HepG2 (cell line): ENCODE data around the gene VPS13D. TPM values are rescaled to one million over a fixed set of nuclear protein-coding genes. Genes with fewer than 3 reads are reported as not detected.

Experiments used
- CENPBD1 ChIP-seq: sonication (generic); formaldehyde crosslinking; IDR thresholded peaks from 2 replicates; pipeline ENCODE4 v1.8.0; 2022; ENCODE audit warnings: missing genetic modification reagents, low read depth, mild to moderate bottlenecking, borderline replicate concordance
- FOSL2 ChIP-seq: sonication (generic); formaldehyde crosslinking; IDR thresholded peaks from 2 replicates; pipeline ENCODE4 v1.4.0; 2020; ENCODE audit warnings: missing genetic modification reagents
- FOXJ3 ChIP-seq: sonication (generic); formaldehyde crosslinking; IDR thresholded peaks from 2 replicates; pipeline ENCODE4 v1.4.0; 2020; ENCODE audit warnings: missing genetic modification reagents, mild to moderate bottlenecking, borderline replicate concordance
- FOXP1 ChIP-seq, 2 experiments: fragments of 450-650 bp in 1 of 2; IDR thresholded peaks; 2 replicates each; pipeline ENCODE4 v1.6.1; 2017 to 2018; ENCODE audit warnings: antibody characterized with exemption in 1 of 2
- HCFC1 ChIP-seq: fragments of 150-350 bp; IDR thresholded peaks from 2 replicates; pipeline ENCODE4 v1.6.1; 2014; ENCODE audit warnings: low read depth, low read length
- KAT8 ChIP-seq: IDR thresholded peaks from 2 replicates; pipeline ENCODE4 v1.6.1; 2016; ENCODE audit warnings: missing genetic modification reagents, missing compliant biosample characterization
- KLF11 ChIP-seq: IDR thresholded peaks from 2 replicates; pipeline ENCODE4 v1.6.1; 2016; ENCODE audit warnings: missing compliant biosample characterization
- SSRP1 ChIP-seq: IDR thresholded peaks from 2 replicates; pipeline ENCODE4 v1.6.1; 2016; ENCODE audit warnings: control low read depth
- TGIF2 ChIP-seq: IDR thresholded peaks from 2 replicates; pipeline ENCODE4 v1.6.1; 2016; ENCODE audit warnings: control low read depth, missing compliant biosample characterization
- TIGD3 ChIP-seq: sonication (generic); formaldehyde crosslinking; IDR thresholded peaks from 2 replicates; pipeline ENCODE4 v1.5.1; 2020; ENCODE audit warnings: mild to moderate bottlenecking, missing genetic modification reagents, borderline replicate concordance
- USF2 ChIP-seq, 2 experiments: sonication (generic) in 1 of 2; formaldehyde crosslinking in 1 of 2; IDR thresholded peaks; 2 replicates each; pipeline versions ENCODE4 v1.5.1 to v1.6.1; 2011 to 2020; ENCODE audit warnings: borderline replicate concordance in 1 of 2, low read depth in 1 of 2, low read length in 1 of 2, mild to moderate bottlenecking in 1 of 2, missing genetic modification reagents in 1 of 2, moderate library complexity in 1 of 2
- WIZ ChIP-seq: sonication (generic); formaldehyde crosslinking; IDR thresholded peaks from 2 replicates; pipeline ENCODE4 v1.5.1; 2020; ENCODE audit warnings: mild to moderate bottlenecking, missing genetic modification reagents
- ZBTB21 ChIP-seq: sonication (generic); formaldehyde crosslinking; IDR thresholded peaks from 2 replicates; pipeline ENCODE4 v1.4.0; 2020; ENCODE audit warnings: missing genetic modification reagents
- ZFP91 ChIP-seq: sonication (generic); formaldehyde crosslinking; IDR thresholded peaks from 2 replicates; pipeline ENCODE4 v1.9.0; 2022; ENCODE audit warnings: missing genetic modification reagents, mild to moderate bottlenecking, borderline replicate concordance
- ZNF30 ChIP-seq: sonication (generic); formaldehyde crosslinking; IDR thresholded peaks from 2 replicates; pipeline ENCODE4 v1.5.0; 2020; ENCODE audit warnings: mild to moderate bottlenecking, missing genetic modification reagents
- ZNF546 ChIP-seq: sonication (generic); formaldehyde crosslinking; conservative IDR thresholded peaks from 2 replicates; pipeline ENCODE4 v1.8.1; 2023; ENCODE audit warnings: mild to moderate bottlenecking, missing genetic modification reagents
- ZNF710 ChIP-seq: sonication (generic); formaldehyde crosslinking; IDR thresholded peaks from 2 replicates; pipeline ENCODE4 v1.5.0; 2020; ENCODE audit warnings: mild to moderate bottlenecking, missing genetic modification reagents, borderline replicate concordance
- ZNF772 ChIP-seq: sonication (generic); formaldehyde crosslinking; IDR thresholded peaks from 2 replicates; pipeline ENCODE4 v1.5.0; 2020; ENCODE audit warnings: mild to moderate bottlenecking, missing genetic modification reagents
- polyA plus RNA-seq, 8 experiments: library from polyadenylated mRNA; depleted of rRNA in 3 of 8; stranded (reverse) in 7 of 8; unstranded in 1 of 8; fragments of >200 nt; fragmentation: Illumina TruSeq in 4 of 8; extraction: Trizol in 4 of 8; gene quantifications; 2 replicates each; pipeline versions ENCODE4 v1.2.1 to v1.2.3, GENCODE V29; 2011 to 2016; ENCODE audit warnings: low read depth in 4 of 8, missing spikeins in 1 of 8, mixed read lengths in 1 of 8; ENCODE audit not compliant: insufficient read depth in 1 of 8
- total RNA-seq, 5 experiments: library from RNA; depleted of rRNA; stranded (reverse); fragments of >200 nt; fragmentation: Illumina TruSeq; extraction: Trizol; gene quantifications; 2 replicates each; pipeline ENCODE4 v1.2.3, GENCODE V29; 2016; ENCODE audit warnings: low read depth in 1 of 5
- TF ChIP-seq, protein P1 (sequence below): sonication (generic); formaldehyde crosslinking; IDR thresholded peaks from 2 replicates; pipeline ENCODE4 v1.5.0; 2020; ENCODE audit warnings: missing genetic modification reagents

VPS13D gene
- total and polyA plus RNA-seq, 2 of the 13 experiments (the other 11 are each of a cell fraction or from before 2014, with no cell fraction given): 8.6 to 13.9 TPM

DNA sequence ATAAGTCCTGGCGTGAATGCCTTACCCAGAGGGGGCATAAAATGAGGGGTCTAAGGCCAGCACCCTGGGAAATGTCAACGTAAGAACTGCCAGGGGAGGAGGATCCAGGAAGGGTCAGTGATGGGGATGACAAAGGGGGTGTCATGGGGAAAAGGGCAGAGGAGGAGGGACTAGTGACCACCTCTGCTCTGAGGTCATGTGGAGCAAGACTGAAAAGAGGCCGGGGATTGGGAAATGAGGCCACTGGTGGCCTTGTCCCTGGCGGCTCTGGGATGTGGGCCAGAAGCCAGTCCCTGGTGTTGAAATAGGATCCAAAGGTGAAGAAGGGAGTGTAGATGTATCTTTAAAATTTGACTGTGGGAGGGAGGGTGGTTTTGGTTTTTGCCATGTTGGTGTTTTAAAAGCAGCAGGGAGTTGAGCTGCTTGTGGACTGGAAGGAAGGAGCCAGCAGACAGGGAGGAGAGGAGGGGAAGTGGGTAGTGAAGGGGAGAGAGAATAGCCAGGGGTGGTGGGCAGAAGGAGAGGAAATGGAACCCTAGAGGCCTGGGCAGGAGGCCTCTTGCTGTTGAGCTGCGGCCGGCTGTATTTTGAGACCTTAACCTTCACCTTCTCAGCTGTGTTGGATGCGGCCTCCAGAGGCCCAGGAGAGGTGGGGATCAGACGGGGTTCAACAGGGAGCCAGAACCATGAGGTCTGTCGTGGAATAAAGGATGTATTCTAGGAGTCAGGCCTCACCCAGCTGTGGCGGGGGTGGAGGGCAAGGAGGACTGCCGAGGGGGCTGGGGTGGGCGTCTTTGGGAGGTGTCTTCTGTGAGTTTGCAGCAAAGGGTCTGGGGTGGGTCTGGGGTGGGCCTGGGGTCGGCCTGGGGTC is 295.7 kb downstream of the VPS13D start (continued):
- no peak for TF ChIP-seq TIGD3 (CRISPR knock-in tag)
- TF ChIP-seq ZNF546: 0 out of 2 replicates have a peak, but pooled peaks have one; percentile 28
- TF ChIP-seq FOXJ3 (CRISPR knock-in tag): peak; percentile 47; the same call in 1 of the 2 replicates
- peak; percentile 94 for TF ChIP-seq ZFP91
- no peak for TF ChIP-seq WIZ (CRISPR knock-in tag)
- TF ChIP-seq HCFC1: no peak
- TF ChIP-seq ZBTB21 (CRISPR knock-in tag): peak; percentile 72; the same call in 1 of the 2 replicates
- TF ChIP-seq FOSL2: peak; percentile 90
- TF ChIP-seq, protein P1, sequence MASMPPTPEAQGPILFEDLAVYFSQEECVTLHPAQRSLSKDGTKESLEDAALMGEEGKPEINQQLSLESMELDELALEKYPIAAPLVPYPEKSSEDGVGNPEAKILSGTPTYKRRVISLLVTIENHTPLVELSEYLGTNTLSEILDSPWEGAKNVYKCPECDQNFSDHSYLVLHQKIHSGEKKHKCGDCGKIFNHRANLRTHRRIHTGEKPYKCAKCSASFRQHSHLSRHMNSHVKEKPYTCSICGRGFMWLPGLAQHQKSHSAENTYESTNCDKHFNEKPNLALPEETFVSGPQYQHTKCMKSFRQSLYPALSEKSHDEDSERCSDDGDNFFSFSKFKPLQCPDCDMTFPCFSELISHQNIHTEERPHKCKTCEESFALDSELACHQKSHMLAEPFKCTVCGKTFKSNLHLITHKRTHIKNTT (CRISPR knock-in tag): no peak
- no peak for TF ChIP-seq SSRP1 (CRISPR knock-in tag)
- peak; percentile 94; the same call in 1 of the 2 replicates for TF ChIP-seq ZNF710 (CRISPR knock-in tag)
- 0 out of 2 replicates have a peak, but pooled peaks have one; percentile 71 for TF ChIP-seq KLF11 (CRISPR knock-in tag)
- peak; percentile 58 for TF ChIP-seq KAT8 (CRISPR knock-in tag)
- TF ChIP-seq ZNF30 (CRISPR knock-in tag): no peak
- no peak; the same call in 1 of the 2 replicates for TF ChIP-seq ZNF772 (CRISPR knock-in tag)
- TF ChIP-seq TGIF2 (CRISPR knock-in tag): peak; percentile 46
- TF ChIP-seq USF2 (IDR thresholded peaks at IDR 0.05; ENCODE audit: low read depth, low read length): peak; percentile 55; the same call in 1 of the 2 replicates
- peak; percentile 71; the same call in 1 of the 2 replicates for TF ChIP-seq USF2 (CRISPR knock-in tag; IDR thresholded peaks at IDR 0.05; ENCODE audit: borderline replicate concordance)
- no peak for TF ChIP-seq CENPBD1 (CRISPR knock-in tag)
- 0 out of 2 replicates have a peak, but pooled peaks have one; percentile 3 for TF ChIP-seq FOXP1 (IDR thresholded peaks at IDR 0.05)
- peak; percentile 65 for TF ChIP-seq FOXP1 (CRISPR knock-in tag; IDR thresholded peaks at IDR 0.05)
